Transverse colon (tissue), 4 donors: ENCODE data around the gene CRIP1.

Source experiments
- EP300 ChIP-seq: sonication (generic); formaldehyde crosslinking; IDR thresholded peaks from one replicate; pipeline ENCODE4 v1.6.1; 2017; ENCODE audit warnings: antibody characterized with exemption, low read depth
- POLR2AphosphoS5 ChIP-seq, 3 donors: sonication (generic); formaldehyde crosslinking; IDR thresholded peaks; one replicate each; pipeline ENCODE4 v1.6.1; 2016; ENCODE audit warnings: antibody characterized with exemption in 3 of 3
- TF ChIP-seq, protein P1 (sequence below), 5 experiments: fragments of 200-600 bp in 3 of 5; fragments of 450-650 bp in 2 of 5; sonication (generic) in 3 of 5; IDR thresholded peaks; 1 replicate in 2 of 5; 2 replicates in 3 of 5; pipeline ENCODE4 v1.5.1; 2016 to 2017; ENCODE audit warnings: antibody characterized with exemption in 5 of 5, inconsistent platforms in 3 of 5, mild to moderate bottlenecking in 2 of 5, moderate library complexity in 1 of 5

DNA sequence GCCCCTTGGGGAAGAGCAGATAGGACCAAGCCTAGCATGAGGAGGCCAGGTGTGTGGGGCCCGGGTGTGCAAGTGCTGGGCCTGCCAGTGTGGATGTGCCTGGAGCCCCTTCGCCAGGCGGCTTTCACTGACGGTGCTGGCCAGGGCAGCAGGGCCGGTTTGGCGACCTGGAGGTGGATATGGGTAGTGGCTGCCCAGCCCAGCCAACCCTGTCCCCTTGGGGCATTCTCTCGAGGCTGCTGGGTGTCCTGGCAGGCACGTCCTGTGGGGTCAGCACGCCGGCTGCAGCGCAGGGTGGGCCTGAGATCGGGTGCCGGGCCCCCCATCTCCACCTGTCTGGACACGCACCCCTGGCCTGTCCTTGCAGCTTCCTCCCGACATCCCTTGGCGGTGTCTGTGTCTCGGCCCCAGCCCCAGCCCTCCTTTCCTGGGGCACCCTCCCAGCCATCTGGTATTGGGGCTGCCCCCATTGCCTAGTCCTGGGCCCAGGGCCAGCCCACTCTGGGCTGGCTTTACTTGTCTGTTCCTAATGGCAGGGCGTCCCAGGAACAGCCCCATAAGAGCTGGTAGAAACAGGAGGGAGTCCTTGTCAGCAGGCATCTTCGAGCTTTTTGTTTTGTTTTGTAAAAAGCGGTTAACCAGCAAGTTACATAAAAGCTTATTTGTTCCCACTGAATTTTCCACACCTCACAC is 19.3 kb upstream of the CRIP1 start:
- no peak for TF ChIP-seq POLR2AphosphoS5 (IDR thresholded peaks at IDR 0.05)
- TF ChIP-seq, protein P1, sequence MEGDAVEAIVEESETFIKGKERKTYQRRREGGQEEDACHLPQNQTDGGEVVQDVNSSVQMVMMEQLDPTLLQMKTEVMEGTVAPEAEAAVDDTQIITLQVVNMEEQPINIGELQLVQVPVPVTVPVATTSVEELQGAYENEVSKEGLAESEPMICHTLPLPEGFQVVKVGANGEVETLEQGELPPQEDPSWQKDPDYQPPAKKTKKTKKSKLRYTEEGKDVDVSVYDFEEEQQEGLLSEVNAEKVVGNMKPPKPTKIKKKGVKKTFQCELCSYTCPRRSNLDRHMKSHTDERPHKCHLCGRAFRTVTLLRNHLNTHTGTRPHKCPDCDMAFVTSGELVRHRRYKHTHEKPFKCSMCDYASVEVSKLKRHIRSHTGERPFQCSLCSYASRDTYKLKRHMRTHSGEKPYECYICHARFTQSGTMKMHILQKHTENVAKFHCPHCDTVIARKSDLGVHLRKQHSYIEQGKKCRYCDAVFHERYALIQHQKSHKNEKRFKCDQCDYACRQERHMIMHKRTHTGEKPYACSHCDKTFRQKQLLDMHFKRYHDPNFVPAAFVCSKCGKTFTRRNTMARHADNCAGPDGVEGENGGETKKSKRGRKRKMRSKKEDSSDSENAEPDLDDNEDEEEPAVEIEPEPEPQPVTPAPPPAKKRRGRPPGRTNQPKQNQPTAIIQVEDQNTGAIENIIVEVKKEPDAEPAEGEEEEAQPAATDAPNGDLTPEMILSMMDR (IDR thresholded peaks at IDR 0.05) = no peak
- TF ChIP-seq EP300 = no peak
